Fibroblast of villous mesenchyme (primary cell): ENCODE data around the gene RAP1GAP2. TPM values are rescaled to one million over a fixed set of nuclear protein-coding genes. Genes with fewer than 3 reads are reported as not detected.
"Not testable (repeated sequence)": the region's sequence is repeated elsewhere in the genome, so short reads cannot be mapped to it uniquely, and the experiment has no call there.

Experiments used
- DNase-seq: peaks from one replicate; pipeline ENCODE4 v3.0.0-alpha.2; 2010; ENCODE audit warnings: low read depth
- H3K4me3 ChIP-seq: 2 replicates; pipeline ENCODE4 v1.5.1; 2011; ENCODE audit warnings: low read depth, mild to moderate bottlenecking, low read length
- CTCF ChIP-seq: IDR thresholded peaks from 2 replicates; pipeline ENCODE4 v1.5.1; 2012; ENCODE audit warnings: low read depth, mild to moderate bottlenecking, low read length; ENCODE audit not compliant: insufficient read depth
- total RNA-seq: library from RNA; depleted of rRNA; stranded (reverse); fragments of >200 nt; gene quantifications from 2 replicates; pipeline ENCODE4 v1.2.3, GENCODE V29; 2012

RAP1GAP2 gene
- total RNA-seq, 1 donor: 5.2 TPM

GRCh38 chr17:3027786-3028532 is 231.7 kb downstream of the RAP1GAP2 start:
- no peak for DNase-seq
- H3K4me3 ChIP-seq: no peak overlapping the region
- no peak for TF ChIP-seq CTCF

GRCh38 chr17:3029213-3029913 is 233.1 kb downstream of the RAP1GAP2 start:
- TF ChIP-seq CTCF: no peak
- no peak overlapping the region for H3K4me3 ChIP-seq
- DNase-seq: no peak

GRCh38 chr17:3030096-3030495 is 233.9 kb downstream of the RAP1GAP2 start:
- TF ChIP-seq CTCF: no peak
- H3K4me3 ChIP-seq: no peak overlapping the region
- peak; percentile 51 for DNase-seq

- not testable (repeated sequence) for DNase-seq, H3K4me3 ChIP-seq
These were observed 234.7 kb downstream of the RAP1GAP2 start for GRCh38 chr17:3030852-3031470.

GRCh38 chr17:3032258-3033247 is 236.3 kb downstream of the RAP1GAP2 start:
- TF ChIP-seq CTCF: no peak
- DNase-seq: no peak
- H3K4me3 ChIP-seq: no peak overlapping the region

- no peak for DNase-seq
- TF ChIP-seq CTCF: no peak
- no peak overlapping the region for H3K4me3 ChIP-seq
These were observed 237.0 kb downstream of the RAP1GAP2 start for GRCh38 chr17:3033248-3033640.
